Colon (tissue), 2 donors: ENCODE data around the gene FAM168A.

ENCODE experiments used
- FAIRE-seq: peaks from 2 replicates; lab custom pipeline; 2012; peaks lifted over from hg19 to GRCh38; lab: Jason Lieb, UNC
- donor health status: control.
- donor health status: control.

FAM168A gene

GRCh38 chr11:73426219-73426850 lies 171.6 kb downstream of the FAM168A start:
- no peak for FAIRE-seq

GRCh38 chr11:73425108-73425507 lies 172.8 kb downstream of the FAM168A start:
- FAIRE-seq: no peak

DNA sequence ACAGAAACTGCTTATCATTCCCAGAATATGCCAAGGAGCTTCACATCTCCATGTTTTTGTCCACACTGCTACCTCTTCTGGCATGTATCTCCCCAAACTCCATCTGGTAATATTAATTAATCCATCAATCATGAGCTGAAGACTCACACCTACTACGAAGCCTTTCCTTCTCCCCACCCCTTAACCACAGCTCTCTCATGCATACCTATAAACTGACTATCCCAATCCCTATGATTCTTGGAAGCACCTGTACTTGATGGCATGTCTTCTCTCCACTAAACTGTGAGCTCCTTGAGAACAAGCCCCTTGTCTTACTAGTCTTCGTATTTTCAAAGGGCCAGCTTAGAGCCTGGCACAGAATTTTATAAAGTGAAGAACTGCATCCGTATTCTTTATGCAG lies 174.4 kb downstream of the FAM168A start:
- FAIRE-seq: no peak

GRCh38 chr11:73422886-73423285 lies 175.0 kb downstream of the FAM168A start:
- FAIRE-seq: no peak

GRCh38 chr11:73420136-73420535 lies 177.8 kb downstream of the FAM168A start:
- FAIRE-seq: no peak

DNA sequence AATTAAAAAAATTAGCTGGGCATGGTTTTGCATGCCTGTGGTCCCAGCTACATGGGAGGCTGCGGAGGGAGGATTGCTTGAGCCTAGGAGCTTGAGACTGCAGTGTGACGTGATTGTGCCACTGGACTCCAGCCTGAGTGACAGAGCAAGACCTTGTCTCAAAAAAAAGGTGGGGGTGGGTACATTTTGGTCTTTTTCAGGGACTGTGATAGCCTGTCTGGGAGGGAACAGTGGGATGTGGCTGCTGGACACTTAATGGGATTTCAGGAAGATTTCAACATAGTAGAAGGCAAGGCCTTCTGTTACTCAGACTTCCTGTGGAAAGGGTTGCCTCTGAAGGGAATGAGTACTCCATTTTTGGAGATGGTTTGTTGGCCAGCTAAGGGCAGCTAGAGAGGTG lies 181.1 kb downstream of the FAM168A start:
- no peak for FAIRE-seq

DNA sequence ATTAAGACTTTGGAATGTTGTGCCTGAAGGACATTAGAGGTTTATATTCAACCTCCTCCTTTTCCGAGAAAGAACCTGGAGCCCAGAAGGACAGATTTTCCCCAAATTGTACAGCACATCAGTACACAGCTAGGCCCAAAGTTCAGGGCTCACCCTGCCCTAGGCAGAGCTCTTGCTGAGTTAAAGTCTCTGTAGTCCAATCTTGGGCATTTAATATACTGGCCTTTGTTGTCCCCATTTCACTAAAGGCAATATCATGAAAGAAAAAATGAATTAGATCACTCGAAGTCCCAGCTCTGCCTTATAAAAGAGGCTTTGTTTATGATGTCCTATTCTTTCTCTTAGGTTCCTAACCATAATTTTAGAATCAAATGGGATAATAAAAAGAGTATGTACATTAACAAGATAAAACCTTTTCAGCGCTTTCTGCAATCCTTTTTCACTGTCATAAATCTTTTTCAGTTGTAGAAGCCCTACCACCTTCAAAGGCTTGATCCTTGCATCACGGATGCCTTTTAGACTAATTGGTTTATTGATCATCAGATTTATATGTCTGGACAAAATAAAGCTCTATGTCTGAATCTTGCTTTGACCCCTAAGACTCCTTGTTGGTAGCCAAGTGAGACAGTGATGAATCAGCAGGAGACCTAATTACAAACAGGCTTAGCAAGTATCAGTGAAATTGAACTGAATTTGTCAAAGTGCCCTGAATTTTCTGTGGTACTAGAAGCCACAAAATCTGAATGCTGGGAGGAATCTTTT lies 181.9 kb downstream of the FAM168A start:
- FAIRE-seq: no peak

DNA sequence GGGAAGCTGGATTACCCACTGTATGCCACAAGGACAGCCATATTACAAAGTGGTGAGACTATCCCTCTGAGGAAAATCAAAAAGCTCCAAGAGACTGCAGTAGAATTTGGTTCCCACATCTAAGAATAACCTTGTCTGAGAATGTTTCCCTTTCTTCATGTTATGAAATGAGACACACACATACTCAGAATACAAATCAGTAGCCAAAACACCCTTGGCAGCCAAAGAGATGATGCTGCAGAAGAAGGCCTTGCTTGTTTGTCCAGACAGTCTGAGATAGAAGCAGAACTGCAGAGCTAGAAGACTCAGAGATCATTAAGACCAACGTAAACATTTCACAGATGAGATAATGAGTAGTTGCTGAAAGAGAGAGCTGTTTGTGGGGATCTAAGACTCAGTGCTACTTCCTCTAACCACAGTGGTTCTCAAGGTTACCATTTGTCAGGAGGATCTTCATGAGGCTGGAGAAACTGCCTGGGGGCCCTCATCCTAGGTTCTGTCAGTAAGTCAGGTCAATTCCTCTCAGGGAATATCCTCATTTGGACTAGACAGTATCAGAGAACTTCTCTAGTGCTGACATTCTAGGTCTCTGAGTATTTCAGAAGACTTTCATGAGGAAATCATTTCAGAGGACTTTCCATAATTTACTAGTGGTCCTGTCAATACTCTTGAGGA lies 182.8 kb downstream of the FAM168A start:
- no peak for FAIRE-seq

- no peak for FAIRE-seq
These were observed 184.7 kb downstream of the FAM168A start for GRCh38 chr11:73413256-73413655.

DNA sequence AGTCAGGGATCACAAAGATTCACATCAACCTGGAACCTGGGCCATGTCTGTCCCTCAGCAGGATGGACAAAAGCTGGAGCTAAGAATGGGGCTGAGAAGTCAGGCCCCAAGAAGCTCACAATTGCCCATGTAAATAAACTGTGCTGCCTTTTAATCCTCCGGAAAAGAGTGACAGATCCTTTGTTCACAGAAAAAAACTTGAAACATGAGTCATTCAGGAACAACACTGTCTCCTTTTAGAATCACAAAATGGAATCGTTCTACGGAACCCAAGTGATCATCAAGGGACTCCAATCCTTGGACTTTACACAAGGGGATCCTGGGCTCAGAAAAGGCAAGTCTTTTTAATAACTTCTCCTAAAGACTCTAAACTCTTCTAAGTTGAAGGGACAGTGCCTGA lies 185.6 kb downstream of the FAM168A start:
- FAIRE-seq: no peak

- FAIRE-seq: no peak
These were observed 186.9 kb downstream of the FAM168A start for GRCh38 chr11:73411031-73411430.

GRCh38 chr11:73410627-73411026 lies 187.3 kb downstream of the FAM168A start:
- no peak for FAIRE-seq

DNA sequence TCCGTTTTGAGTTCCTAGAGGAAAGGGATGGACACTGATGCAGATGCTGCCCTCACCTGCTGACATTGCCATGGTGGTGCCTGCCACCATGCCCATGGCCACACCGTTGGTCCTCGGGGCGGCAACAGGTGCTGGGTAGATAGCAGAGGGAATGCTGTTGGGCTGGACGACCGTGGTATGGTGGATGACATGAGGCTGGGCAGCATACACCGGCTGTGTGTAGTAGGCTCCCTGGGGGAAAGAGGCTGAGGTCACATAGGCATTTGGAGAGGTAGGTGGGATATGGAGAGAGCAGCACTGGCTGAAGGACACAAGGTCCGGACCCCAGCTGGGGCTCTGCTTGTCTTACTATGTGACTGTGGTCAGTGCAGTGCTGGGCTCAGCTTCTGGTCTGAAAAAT lies 188.5 kb downstream of the FAM168A start:
- FAIRE-seq: no peak

DNA sequence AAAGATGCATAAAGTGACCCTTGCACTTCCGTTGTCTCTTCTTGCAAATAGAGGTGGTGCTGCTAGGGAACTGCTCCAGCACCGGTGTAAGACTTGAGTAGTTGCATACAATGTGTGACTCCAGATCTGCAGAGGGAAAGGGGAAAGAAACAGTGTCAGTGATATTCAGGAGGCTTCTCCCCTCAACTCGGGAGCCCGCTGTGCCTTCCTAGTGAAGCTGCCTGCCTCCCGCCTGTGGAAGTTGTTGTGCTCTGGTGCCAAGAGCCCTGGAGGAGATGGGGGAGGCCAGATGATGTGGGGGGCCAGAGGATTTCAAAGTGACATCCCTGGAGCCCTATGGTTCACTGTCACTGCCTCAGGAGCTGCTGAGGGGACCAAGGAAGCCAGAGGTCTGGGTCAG lies 191.3 kb downstream of the FAM168A start:
- FAIRE-seq: no peak

- FAIRE-seq: no peak
These were observed 191.8 kb downstream of the FAM168A start for GRCh38 chr11:73406131-73406530.

DNA sequence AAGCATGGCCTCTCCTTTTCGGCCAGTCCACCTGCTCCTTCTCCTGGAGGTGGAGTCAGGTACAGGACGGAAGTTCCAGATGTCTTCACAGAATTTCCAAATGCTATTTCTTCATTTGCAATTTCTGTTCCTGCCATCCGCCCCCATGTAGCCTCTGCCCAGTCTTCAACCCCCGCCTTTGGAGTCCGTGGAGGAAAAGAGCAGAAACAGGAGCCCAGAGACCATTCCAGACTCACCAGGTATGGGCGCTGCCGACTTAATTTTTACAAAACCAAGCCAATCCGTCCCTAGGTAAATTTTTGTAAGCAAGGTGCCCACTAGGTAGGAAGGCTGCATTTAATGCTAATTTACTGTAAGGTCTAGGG lies 192.8 kb downstream of the FAM168A start:
- no peak for FAIRE-seq

DNA sequence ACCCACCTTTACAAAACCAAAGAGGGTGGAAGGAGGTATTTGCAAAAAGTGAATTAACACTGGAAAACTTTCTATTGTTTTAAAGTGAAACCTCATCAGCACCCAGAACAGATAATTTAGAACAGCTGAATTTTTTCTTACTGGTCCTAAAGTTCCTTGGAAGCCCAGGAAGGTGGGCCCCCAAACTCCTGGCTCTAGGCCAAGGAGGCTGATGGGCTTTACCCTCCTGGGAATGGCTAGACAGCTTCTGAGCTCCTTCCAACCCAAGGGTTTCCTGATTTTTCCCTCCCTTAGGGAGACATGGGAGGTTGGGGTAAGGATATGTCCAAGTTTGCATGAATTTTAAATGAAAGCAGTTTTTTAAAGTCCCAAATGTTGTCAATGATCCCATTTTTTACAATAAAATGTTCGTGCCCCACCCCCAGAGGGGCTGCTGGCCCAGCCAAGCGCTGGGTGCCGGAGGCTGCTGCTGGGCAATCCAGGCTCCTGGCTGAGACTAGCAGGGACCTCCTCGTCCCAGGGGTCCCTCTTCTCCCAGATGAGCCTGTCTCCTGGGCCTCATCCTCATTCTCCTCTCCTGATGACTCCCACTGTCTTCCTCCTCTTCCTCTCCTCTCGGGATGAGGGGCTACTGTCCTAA lies 193.3 kb downstream of the FAM168A start:
- no peak for FAIRE-seq

- FAIRE-seq: no peak
These were observed 193.9 kb downstream of the FAM168A start for GRCh38 chr11:73404048-73404447.

- FAIRE-seq: no peak
These were observed 194.4 kb downstream of the FAM168A start for GRCh38 chr11:73403541-73403940.

GRCh38 chr11:73402834-73403185 lies 195.1 kb downstream of the FAM168A start:
- FAIRE-seq: no peak

GRCh38 chr11:73401924-73402833 lies 195.7 kb downstream of the FAM168A start:
- no peak for FAIRE-seq
